ENCODE data around the gene GPX2.
"Not testable (repeated sequence)": the region's sequence is repeated elsewhere in the genome, so short reads cannot be mapped to it uniquely, and the experiment has no call there.

GPX2 gene

GRCh38 chr14:64938972-64939816 lies 3.4 kb downstream of the GPX2 start:
- DNase-seq: peak; percentile 76

DNA sequence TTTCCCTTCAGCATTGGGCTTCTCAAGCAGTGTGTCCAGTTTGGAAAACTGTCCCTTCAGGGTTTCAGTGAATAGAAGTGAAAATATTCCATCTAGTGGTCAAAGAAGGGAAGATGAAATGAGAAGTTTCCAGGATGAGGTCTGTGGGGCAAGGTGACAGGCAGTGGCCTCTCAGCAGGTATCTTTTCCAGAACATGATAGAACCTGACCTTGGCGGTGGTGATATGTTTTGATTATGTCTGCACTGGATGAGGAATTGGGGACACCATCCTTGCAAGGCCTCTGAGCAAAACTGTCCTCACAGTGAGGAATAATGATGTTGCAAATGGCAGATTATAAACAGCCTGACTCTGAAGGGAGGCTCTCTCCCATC lies 4.7 kb downstream of the GPX2 start:
- DNase-seq: peak; percentile 11

DNA sequence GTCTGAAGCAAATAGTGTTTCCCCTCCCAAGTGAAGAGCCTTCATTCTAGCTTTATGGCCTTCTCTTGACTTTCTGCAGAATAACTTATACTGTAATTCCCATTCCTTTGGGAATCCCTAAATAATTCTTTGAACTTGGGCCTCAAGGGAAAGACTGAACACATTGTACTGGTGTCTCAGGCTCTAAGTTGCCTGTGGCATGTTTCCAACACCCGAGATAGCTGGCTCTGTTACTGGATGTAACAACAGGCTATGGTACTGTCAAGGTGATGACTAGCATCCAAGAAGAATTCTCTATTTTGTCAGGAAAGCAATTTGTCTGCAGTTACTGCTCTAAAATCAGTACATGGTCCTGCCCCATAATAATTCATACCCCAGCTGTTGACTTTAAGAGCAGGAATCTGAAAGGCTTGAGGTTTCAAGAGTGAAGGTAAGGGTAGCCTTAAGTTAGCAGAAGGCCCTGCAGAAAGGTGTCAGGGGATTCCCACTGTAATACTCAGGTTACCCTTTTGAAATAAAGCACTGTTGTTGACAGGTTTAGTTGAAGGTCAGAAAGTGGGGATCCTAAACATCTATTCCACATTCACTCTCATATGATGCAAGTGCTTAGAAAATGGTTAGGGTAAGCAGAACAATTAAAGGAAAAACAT lies 5.2 kb downstream of the GPX2 start:
- DNase-seq: no peak

DNA sequence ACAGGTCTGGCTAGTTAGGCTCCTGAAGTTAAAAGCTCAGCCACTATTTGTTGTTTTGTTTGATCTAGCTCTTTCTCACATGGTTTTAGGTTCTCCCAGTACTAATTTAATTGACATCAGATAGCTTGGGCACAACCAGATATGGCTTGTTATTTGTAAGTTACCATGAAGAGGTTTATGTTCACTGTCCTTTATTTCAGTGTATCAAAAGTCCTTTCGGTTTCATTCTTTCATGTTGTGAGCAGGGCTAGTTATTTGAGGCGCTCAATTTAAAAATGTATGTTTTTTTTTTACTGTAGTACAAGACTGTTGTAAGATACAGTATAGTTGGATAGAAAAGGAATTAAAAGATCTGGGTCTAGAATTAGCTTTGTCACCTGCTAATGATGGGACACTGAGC lies 7.0 kb downstream of the GPX2 start:
- no peak for DNase-seq

DNA sequence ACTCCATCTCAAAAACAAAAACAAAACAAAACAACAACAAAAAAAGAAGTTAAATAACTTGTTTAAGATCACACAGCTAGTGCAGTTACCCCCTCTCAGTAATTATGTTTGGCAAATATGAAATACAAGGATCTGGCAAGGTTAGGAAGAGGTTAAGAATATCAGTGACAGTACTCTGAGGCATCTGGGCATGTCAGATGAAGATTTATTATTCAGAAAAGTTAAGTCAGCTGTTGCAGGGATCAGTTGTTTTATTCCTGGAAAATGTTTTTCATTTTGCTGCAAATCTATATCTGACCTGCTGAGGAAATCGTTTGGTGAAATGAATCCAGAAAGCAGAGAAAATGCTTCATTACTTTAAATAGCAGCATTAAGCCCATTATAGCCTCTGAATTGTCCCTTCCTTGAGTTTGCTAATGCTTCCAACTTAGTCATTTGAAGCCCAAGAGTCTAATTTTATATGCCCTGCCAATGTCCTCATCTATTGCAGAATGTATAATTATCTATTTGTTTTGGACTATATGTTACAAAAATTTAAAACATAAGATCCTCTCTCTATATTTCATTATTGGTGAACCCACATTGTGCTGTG lies 8.1 kb downstream of the GPX2 start:
- DNase-seq: no peak

- no peak for DNase-seq
Observed at GRCh38 chr14:64932231-64932630, 10.3 kb downstream of the GPX2 start.

GRCh38 chr14:64931123-64931522 lies 11.4 kb downstream of the GPX2 start:
- no peak for DNase-seq

DNA sequence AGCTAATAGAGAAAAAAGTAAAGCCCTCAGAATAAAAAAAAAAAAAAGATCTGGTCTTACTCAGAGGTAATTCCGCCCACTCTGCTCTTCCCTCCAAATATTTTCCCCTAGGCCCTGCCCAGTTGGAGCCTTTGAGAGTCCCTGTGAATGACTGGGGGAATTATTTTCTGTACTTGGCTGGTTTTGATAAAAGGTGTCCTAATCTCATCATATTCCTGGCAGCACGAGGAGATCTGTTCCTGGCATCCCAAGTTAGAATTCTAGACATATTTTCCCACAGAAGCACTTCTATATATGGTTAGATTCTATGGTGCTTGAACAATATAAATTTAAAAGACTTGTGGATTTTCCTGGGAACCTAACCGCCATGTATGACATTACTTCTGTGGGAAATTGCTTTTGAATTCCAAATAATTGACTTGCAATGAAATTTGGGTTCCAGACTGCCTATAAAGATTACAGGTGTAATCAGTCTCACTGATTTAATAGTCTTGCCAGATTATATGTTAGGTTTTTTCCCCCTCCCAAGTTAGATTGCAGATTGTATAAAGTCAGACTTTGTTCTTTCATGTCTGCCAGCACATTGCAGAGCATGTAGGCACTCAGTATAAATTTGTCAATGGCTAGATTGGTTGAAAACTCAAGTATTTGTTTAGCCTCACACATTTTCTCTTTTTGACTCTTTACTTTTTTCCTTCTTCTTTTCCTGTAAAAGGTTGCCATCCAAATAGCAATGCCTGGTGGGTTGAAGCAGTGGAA lies 12.3 kb downstream of the GPX2 start:
- no peak for DNase-seq

DNA sequence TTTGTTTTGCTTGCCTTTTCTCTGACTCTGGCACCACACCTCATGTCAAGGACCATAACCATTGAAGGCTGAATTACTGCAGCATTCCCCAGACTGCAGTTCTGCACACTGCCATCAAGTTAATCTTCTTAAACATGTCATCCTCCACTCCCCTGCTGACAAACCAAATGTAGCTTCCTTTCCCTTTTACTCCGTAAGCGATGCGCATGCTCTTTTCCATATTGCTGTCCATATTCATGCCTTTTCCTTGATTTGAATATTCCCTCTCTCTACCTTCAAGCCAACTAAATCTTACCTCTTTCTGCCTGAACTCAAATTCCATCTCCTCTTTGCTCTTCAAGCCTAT lies 13.6 kb downstream of the GPX2 start:
- DNase-seq: no peak

DNA sequence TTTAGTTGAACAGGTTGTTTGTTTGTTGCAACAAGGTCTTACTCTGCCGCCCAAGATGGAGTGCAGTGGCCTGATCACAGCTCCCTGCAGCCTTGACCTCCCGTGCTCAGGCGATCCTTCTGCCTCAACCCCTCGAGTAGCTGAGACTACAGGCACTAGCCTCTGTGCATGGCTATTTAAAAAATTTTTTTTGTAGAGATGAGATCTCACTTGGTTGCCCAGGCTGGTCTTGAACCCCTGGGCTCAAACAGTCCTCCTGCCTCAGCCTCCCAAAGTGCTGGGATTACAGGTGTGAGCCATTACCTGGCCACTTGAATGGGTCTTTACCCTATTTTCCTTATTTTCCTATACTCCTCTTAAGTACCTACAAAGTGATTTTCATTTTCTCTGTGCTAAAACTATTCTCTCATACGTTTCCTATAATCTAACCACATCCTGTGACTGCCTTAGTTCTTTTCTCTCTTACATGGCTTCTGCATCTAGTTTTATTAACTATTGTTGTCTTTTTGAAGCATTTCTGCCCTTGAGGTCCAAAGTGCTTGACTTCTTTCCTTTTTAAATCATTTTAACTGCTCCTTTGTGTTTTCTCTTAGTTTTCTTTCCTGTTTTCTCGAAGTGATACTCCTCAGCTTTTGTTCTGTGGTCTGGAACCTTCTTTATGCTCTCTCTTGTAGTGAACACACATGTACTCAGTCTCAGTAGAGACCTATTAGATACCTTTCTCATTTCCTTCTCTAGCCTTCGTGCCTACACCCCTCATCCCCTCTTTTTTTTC lies 14.1 kb downstream of the GPX2 start:
- no peak for DNase-seq

- DNase-seq: no peak
Observed at GRCh38 chr14:64927031-64927430, 15.5 kb downstream of the GPX2 start.

GRCh38 chr14:64926398-64926995 lies 16.0 kb downstream of the GPX2 start:
- DNase-seq: no peak

GRCh38 chr14:64923015-64923414 lies 19.5 kb downstream of the GPX2 start:
- DNase-seq: no peak

DNA sequence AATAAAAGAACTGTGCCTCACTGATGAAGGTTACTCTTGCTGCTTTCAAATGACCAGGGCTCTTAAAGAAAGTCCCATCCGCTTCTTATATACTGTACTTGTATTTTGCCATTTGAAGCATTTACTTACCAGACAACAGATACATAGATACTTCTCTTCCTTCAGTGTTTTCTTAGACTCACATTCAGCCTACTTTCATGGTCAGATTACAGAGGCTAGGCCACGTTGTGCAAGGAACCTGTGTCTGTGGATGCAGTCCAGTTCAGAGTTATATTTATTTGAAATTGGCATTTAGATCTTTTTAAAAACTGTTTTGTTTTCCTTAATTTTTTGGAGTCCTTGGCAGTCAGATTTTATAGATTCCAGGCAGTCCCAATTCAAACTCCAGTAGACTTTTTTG lies 22.1 kb downstream of the GPX2 start:
- DNase-seq: no peak

DNA sequence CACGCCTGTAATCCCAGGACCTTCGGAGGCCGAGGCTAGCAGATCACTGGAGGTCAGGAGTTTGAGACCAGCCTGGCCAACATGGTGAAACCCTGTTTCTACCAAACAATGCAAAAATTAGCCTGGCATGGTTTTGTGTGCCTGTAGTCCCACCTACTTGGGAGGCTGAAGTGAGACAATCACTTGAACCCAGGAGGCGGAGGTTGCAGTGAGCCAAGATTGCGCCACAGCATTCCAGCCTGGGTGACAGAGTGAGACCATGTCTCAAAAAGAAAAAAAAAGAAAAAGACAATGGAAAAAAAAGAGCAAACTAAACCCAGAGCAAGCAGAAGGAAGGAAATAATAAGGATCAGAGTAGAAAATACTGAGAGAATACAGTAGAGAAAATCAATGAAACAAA lies 22.9 kb downstream of the GPX2 start:
- no peak for DNase-seq

DNA sequence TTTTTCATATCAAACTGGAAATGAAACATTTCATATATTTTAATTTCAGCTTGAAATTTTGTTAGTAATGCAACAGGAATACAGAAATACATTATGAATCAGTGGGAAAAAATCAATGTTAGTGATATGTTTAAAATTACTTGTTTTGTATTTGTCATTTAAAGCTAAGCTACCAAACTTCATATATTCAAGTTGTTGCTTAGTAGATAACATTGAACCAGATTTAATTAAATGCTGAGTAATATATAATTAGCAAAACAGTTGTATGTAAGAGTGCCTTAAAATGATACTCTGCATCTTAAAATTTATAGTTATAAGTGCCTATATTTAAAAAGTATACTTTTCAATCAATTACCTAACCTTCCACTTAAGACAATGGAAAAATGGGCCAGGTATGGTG lies 23.3 kb downstream of the GPX2 start:
- DNase-seq: no peak

DNA sequence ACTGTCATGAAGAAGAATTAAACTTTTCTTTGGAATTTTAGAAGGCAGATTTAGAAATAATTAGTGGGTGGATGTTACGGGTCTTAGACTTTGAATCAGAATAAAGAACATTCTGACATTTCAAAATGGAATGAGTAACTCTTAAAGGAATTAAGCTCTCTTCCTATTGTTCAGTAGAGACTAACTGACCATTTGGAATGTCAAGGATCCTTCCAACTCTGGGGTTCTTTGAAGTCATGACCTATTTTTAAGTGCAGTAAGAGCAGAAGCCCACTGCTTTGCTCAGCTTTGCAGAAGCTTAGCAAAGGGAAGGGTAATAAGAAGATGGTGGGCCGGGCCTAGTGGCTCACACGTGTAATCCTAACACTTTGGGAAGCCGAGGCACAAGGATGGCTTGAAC lies 24.3 kb downstream of the GPX2 start:
- DNase-seq: no peak

DNA sequence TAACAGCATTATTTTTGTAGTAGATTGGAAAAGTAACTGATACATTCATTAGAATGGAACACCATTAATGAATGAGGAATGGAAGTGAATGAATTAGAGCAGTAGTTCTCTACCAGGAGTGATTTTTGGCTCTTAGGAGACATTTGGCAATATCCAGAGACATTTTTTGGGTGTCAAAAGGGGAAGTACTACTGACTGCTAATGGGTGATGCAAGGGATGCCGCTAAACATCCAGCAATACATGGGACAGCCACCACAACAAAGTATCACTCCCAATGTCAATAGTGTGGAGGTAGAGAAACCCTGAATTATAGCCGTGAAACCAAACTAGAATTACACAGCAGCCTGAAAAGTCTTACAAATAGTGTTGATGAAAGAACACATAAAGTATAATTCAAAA lies 26.7 kb downstream of the GPX2 start:
- DNase-seq: no peak

GRCh38 chr14:64915029-64915424 lies 27.5 kb downstream of the GPX2 start:
- no peak for DNase-seq

- DNase-seq: peak; percentile 99
Observed at GRCh38 chr14:64914237-64915028, 28.1 kb downstream of the GPX2 start, which contains the start of gene CHURC1. CHURC1 (plus strand) TSS chr14:64914455; CDS start chr14:64914496, 41 bp downstream.

DNA sequence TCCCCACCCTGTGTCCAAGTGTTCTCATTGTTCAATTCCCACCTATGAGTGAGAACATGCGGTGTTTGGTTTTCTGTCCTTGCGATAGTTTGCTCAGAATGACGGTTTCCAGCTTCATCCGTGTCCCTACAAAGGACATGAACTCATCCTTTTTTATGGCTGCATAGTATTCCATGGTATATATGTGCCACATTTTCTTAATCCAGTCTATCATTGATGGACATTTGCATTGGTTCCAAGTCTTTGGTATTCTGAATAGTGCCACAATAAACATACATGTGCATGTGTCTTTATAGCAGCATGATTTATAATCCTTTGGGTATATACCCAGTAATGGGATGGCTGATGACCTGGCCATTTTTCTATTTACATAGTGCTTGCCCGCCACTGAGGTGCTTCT lies 29.1 kb downstream of the GPX2 start:
- not testable (repeated sequence) for DNase-seq

All from NCI-H345 (cell line).